Bronchial epithelial cell (primary cell): Measurements from ENCODE around the gene PABPC3. TPM values are rescaled to one million over a fixed set of nuclear protein-coding genes. Genes with fewer than 3 reads are reported as not detected.

Experiments
- DNase-seq: peaks from one replicate; pipeline ENCODE4 v3.0.0-alpha.2; 2010; ENCODE audit warnings: low read depth
- FAIRE-seq: peaks from 2 replicates; lab custom pipeline; 2011; peaks lifted over from hg19 to GRCh38; lab: Jason Lieb, UNC
- H3K27me3 ChIP-seq: 2 replicates; pipeline ENCODE4 v1.5.1; 2011; ENCODE audit warnings: low read length; ENCODE audit not compliant: control insufficient read depth, insufficient read depth
- H3K36me3 ChIP-seq: 2 replicates; pipeline ENCODE4 v1.5.1; 2011; ENCODE audit warnings: low read length; ENCODE audit not compliant: control insufficient read depth, insufficient read depth
- H3K4me3 ChIP-seq: 2 replicates; pipeline ENCODE4 v1.5.1; 2011; ENCODE audit warnings: mild to moderate bottlenecking, low read depth, low read length, control low read depth
- CTCF ChIP-seq: IDR thresholded peaks from 2 replicates; pipeline ENCODE4 v1.5.1; 2011; ENCODE audit warnings: mild to moderate bottlenecking, moderate library complexity, low read length, control low read depth, inconsistent platforms; ENCODE audit not compliant: insufficient read depth, severe bottlenecking
- total RNA-seq: library from RNA; depleted of rRNA; stranded (reverse); fragments of >200 nt; gene quantifications from 2 replicates; pipeline ENCODE4 v1.2.1, GENCODE V29; 2014

Gene PABPC3
- total RNA-seq, 1 donor from 2014 or later: under 0.01 TPM

GRCh38 chr13:25068810-25069209 is 27.1 kb upstream of the PABPC3 start:
- TF ChIP-seq CTCF: no peak
- DNase-seq (no peak), FAIRE-seq (no peak)
- H3K36me3 ChIP-seq: no peaks in the 10 kb centered on the region
- no peak overlapping the region for H3K4me3 ChIP-seq
- H3K27me3 ChIP-seq: peaks cover 3% of the 10 kb centered on the region

- no peak for TF ChIP-seq CTCF
- no peak overlapping the region for H3K4me3 ChIP-seq
- H3K36me3 ChIP-seq: no peaks in the 10 kb centered on the region
- H3K27me3 ChIP-seq: peaks cover 3% of the 10 kb centered on the region
- FAIRE-seq: no peak
- no peak for DNase-seq
Measured at GRCh38 chr13:25069236-25069635, 26.7 kb upstream of the PABPC3 start.

GRCh38 chr13:25069911-25070310 is 26.0 kb upstream of the PABPC3 start:
- FAIRE-seq (no peak), DNase-seq (no peak)
- Histone ChIP-seq H3K27me3 (peaks cover 3% of the 10 kb centered on the region), H3K4me3 (no peak overlapping the region), H3K36me3 (no peaks in the 10 kb centered on the region)
- TF ChIP-seq CTCF: no peak

- no peak for FAIRE-seq
- TF ChIP-seq CTCF: no peak
- DNase-seq: no peak
- Histone ChIP-seq H3K27me3 (no peaks in the 10 kb centered on the region), H3K36me3 (no peaks in the 10 kb centered on the region), H3K4me3 (no peak overlapping the region)
Measured at GRCh38 chr13:25080773-25081172, 15.2 kb upstream of the PABPC3 start.

GRCh38 chr13:25084096-25084495 is 11.8 kb upstream of the PABPC3 start:
- H3K4me3 ChIP-seq: no peak overlapping the region
- DNase-seq: no peak
- H3K27me3 ChIP-seq: no peaks in the 10 kb centered on the region
- TF ChIP-seq CTCF: no peak
- no peak for FAIRE-seq
- no peaks in the 10 kb centered on the region for H3K36me3 ChIP-seq

GRCh38 chr13:25085125-25085742 is 10.7 kb upstream of the PABPC3 start:
- DNase-seq: peak; percentile 43

More at GRCh38 chr13:25085125-25085742, 10.7 kb upstream of the PABPC3 start:
- Histone ChIP-seq H3K36me3 (no peaks in the 10 kb centered on the region), H3K27me3 (no peaks in the 10 kb centered on the region), H3K4me3 (no peak overlapping the region)
- TF ChIP-seq CTCF: peak; percentile 68
- FAIRE-seq: no peak
